GM18873 (cell line): ENCODE results near the gene DNM2.

Source experiments
- ATAC-seq: cut with Tn5 transposase; IDR thresholded peaks from one replicate; pipeline ENCODE4 v1.9.1; 2021; ENCODE audit warnings: mild to moderate bottlenecking, moderate library complexity, moderate number of reproducible peaks; ENCODE audit not compliant: unreplicated experiment, low FRiP score

DNM2 gene

GRCh38 chr19:10688545-10689280 lies 29.2 kb upstream of the DNM2 start:
- ATAC-seq = no peak

GRCh38 chr19:10690341-10690781 lies 27.5 kb upstream of the DNM2 start:
- ATAC-seq = no peak

- no peak for ATAC-seq
These were observed 26.5 kb upstream of the DNM2 start for GRCh38 chr19:10691178-10691881.

GRCh38 chr19:10691883-10692282 lies 26.0 kb upstream of the DNM2 start:
- no peak for ATAC-seq

- ATAC-seq = no peak
These were observed 25.1 kb upstream of the DNM2 start for GRCh38 chr19:10692673-10693264.

GRCh38 chr19:10694706-10695307 lies 23.1 kb upstream of the DNM2 start:
- ATAC-seq = no peak

- no peak for ATAC-seq
These were observed 22.2 kb upstream of the DNM2 start for GRCh38 chr19:10695401-10696398.

- no peak for ATAC-seq
These were observed 18.1 kb upstream of the DNM2 start for GRCh38 chr19:10699650-10700335.

- peak; percentile 20 for ATAC-seq
These were observed 15.8 kb upstream of the DNM2 start for GRCh38 chr19:10701955-10702525.

- no peak for ATAC-seq
These were observed 10.9 kb upstream of the DNM2 start for GRCh38 chr19:10706990-10707389.

GRCh38 chr19:10707440-10707839 lies 10.4 kb upstream of the DNM2 start:
- no peak for ATAC-seq

GRCh38 chr19:10708291-10708690 lies 9.6 kb upstream of the DNM2 start:
- ATAC-seq = no peak

- no peak for ATAC-seq
These were observed 5.8 kb upstream of the DNM2 start for GRCh38 chr19:10712045-10712444.

GRCh38 chr19:10712754-10713153 lies 5.1 kb upstream of the DNM2 start:
- ATAC-seq = no peak

GRCh38 chr19:10713317-10713716 lies 4.6 kb upstream of the DNM2 start:
- ATAC-seq = no peak

GRCh38 chr19:10717054-10717355 lies 874 bp upstream of the DNM2 start:
- no peak for ATAC-seq

GRCh38 chr19:10718205-10719196 lies 622 bp downstream of the DNM2 start:
- ATAC-seq = no peak

- no peak for ATAC-seq
These were observed 1.6 kb downstream of the DNM2 start for GRCh38 chr19:10719466-10719961.
